Activated effector memory CD4-positive, alpha-beta T cell treated with Interleukin-2 at 50 U/mL for 16 hours (primary cell): ENCODE results near the gene HELZ.
"Not testable (repeated sequence)": the region's sequence is repeated elsewhere in the genome, so short reads cannot be mapped to it uniquely, and the experiment has no call there.

Experiments
- DNase-seq: peaks from one replicate; pipeline ENCODE4 v3.0.0-alpha.2; 2020

Gene HELZ

GRCh38 chr17:67227488-67227887, 17.5 kb downstream of the HELZ start:
- DNase-seq: no peak

- no peak for DNase-seq
These were observed 19.7 kb downstream of the HELZ start for GRCh38 chr17:67225316-67225715.

DNA sequence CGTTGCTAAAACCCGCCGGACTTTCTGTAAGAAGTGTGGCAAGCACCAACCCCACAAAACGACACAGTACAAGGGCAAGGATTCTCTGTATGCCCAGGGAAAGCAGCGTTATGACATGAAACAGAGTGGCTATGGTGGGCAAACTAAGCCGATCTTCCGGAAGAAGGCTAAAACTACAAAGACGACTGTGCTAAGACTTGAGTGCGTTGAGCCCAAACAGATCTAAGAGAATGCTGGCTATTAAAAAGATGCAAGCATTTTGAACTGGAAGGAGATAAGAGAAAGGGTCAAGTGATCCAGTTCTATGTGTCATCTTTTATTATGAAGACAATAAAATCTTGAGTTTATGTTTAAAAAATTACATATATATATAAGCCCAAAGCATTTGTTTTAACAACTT, 20.3 kb downstream of the HELZ start:
- DNase-seq: no peak

DNA sequence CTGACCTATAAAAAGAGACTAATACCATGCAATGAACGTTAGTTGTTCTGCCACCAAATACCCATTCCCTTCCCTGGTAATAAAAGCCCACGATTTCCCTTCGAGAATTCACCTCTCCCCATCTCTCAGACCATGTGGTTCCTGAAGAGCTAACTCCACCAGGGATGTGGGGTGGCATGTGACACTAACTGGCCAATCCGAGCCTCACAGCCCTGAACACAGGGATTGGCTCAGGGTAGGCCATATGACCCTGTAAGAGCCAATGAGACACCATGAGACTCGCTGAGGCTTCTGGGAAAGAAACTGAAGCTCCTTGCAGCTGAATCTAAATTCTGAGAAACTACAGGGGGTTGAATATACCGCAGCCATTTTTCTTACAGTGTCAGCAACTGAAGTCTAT, 21.1 kb downstream of the HELZ start:
- DNase-seq: no peak

- no peak for DNase-seq
These were observed 23.7 kb downstream of the HELZ start for GRCh38 chr17:67221062-67221998.

GRCh38 chr17:67218385-67218950, 26.5 kb downstream of the HELZ start:
- DNase-seq: no peak

DNA sequence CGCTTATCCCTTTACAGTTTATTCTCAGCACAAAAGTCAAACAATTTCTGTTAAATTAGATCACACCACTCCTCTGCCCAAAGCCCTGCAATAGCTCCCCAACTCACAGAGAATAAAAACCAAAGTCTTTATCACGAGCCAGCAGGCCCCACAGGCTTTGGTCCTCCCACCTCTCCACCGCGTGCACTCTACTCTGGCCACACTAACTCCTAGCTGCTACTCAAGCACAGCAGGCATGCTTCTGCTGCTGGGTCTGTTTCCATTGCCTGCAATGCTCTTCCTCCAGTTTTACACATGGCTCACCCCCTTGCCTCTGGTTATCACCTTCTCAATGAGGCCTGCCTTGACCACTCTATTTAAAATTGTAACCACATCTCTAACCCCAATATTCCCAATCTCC, 27.6 kb downstream of the HELZ start:
- no peak for DNase-seq

GRCh38 chr17:67216578-67217320, 28.2 kb downstream of the HELZ start:
- no peak for DNase-seq

GRCh38 chr17:67215991-67216421, 29.0 kb downstream of the HELZ start:
- no peak for DNase-seq

DNA sequence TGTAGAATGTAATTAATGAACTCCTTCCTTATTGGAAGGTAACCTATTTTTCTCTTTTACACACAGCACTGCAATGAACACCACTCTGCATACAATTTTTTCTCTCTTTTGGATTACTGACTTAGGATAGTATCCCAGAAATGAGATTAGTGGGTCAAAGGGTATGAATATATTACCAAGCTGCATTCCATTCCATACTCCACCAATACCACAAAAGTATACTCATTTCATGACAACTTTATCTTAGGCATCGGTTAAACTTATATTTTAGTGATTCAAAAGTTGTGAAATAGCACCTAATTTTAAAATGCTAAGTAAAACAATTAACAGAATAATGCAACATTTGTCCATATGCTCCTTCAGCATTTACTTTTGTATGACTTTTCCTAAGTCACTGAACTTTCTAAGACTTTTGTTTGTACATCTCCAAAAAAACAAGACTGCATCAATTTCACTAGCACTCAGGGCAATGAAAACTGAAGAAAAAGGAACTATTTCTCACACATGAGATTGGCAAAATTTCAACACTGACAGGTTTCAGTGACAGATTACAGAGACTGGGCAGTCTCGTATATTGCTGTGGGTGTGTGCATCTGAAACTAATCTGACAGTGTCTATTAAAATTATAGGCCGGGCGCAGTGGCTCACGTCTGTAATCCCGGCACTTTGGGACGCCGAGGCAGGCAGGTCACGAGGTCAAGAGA, 32.1 kb downstream of the HELZ start:
- no peak for DNase-seq

GRCh38 chr17:67212231-67212630, 32.8 kb downstream of the HELZ start:
- no peak for DNase-seq

- DNase-seq: no peak
These were observed 33.3 kb downstream of the HELZ start for GRCh38 chr17:67211742-67212141.

GRCh38 chr17:67210915-67211314, 34.1 kb downstream of the HELZ start:
- DNase-seq: no peak

DNA sequence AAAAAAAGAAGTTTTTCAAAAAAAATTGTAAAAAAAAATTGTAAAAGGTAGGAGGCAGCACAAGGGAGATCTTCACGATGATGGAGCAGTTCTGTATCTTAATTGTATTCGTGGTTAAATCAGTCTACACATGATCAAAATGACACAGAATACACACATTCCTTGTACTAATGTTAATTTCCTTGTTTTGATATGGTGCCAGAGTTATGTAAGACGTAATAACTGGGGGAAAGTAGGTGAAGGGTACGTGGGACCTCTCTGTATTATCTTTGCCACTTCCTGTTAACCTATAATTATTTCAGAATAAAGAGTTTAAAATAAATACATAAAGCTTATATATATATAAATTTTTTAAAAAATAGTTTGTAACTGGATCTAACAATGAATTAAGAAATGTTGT, 36.8 kb downstream of the HELZ start:
- DNase-seq: no peak

DNA sequence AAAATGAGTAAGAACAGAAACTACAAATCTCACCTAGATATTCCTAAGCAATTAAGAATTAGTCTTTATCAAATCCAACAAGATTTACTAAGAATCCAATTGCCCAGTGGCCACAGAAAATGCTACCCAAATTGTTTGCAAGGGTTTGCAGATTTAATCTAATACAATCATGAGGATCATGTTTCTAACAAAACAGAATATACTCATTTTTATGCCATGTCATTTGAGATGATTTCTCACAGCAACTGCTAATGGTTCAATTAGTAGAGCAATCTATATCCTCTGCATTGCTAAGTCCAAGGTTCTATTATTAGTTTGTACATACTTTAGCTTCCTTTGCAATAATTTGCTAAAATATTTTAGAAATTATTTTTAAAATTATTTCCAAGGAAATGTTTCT, 41.2 kb downstream of the HELZ start:
- DNase-seq: no peak

- DNase-seq: no peak
These were observed 42.5 kb downstream of the HELZ start for GRCh38 chr17:67202503-67202902.

GRCh38 chr17:67200727-67201301, 44.2 kb downstream of the HELZ start:
- DNase-seq: no peak

DNA sequence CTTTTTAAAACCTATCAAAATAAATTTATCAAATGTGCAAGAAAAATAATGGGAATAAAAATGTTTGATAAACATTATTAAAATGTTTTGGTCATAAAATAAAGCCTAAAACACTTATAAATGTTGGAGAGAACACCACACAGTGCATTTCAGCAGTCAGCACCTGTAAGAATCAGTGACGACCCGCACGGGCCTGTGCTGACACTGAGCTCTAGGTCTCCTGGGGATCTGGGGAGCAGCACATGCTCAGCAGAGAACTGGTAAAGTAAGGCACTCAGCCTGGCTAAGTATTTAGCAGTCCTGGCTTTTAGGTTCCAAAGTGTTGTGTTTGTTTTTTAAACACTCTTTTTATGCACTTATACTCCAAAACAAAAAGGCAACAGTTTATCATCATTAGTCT, 46.9 kb downstream of the HELZ start:
- DNase-seq: no peak

DNA sequence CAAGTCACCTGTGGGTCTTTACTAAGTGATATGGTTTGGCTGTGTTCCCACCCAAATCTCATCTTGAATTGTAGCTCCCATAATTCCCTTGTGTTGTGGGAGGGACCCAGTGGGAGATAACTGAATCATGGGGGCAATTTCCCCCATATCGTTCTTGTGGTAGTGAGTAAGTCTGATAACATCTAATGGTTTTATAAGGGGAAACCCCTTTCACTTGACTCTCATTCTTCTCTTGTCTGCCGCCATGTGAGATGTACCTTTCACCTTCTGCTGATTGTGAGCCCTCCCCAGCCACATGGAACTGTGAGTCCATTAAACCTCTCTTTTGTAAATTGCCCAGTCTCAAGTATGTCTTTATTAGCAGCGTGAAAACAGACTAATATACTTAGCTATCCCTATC, 48.0 kb downstream of the HELZ start:
- not testable (repeated sequence) for DNase-seq

- no peak for DNase-seq
These were observed 48.6 kb downstream of the HELZ start for GRCh38 chr17:67196422-67196821.

DNA sequence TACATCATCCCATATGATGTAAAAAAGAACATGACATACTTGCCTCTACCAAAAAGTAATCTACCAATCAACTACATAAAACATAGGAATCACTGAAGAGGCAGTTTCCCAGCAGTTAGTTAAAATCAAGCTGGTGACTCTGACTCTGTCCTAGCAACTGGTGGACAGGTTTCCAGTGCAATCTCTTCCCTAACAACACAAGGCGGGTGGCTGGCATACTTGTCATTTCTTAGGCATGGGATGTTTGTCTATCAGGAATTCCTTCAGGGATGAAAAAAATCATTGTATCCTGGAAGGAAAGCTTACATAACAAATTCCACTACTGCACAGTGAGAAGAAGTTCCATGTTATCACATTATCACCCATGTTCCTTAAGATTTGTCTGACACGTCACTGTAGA, 50.9 kb downstream of the HELZ start:
- DNase-seq: no peak

DNA sequence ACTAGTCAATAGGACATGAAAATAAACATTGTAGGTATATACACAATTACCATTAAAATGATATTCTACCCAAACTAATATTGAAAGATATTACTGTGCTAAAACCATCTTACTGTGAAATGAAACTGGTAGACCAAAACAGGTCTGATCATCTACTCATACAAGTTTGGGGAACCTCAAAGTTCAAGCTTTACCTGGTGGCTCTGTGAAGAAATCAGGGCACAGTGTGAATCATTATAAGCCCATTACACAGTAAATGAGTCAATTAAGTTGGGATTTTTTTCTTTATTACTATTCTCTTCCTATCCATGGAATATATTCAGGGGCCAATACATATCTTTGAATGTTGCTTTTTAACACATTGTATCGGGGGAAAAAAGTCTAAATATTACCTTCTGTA, 57.1 kb downstream of the HELZ start:
- no peak for DNase-seq

DNA sequence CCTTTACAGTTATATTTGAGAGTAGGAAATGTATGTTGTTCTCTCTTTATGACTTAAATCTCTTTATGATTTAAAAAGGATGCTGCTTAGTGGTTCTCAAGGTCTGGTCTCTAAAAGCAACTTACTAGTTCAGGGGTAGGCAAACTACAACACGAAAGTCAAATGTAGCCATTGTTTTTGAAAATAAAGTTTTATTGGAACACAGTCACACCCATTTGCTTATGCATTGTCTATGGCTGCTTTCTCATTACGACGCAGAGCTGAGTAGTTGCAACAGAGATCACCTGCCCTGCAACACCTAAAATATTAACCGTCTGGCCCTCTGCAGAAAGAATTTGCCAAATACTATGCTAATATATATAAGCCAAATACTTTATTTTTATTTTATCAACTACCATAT, 58.2 kb downstream of the HELZ start:
- no peak for DNase-seq
